ENCODE measurements around the gene LAMB3.

LAMB3 gene

GRCh38 chr1:209618291-209618690 lies 33.9 kb downstream of the LAMB3 start:
- DNase-seq (ENCODE audit: low read depth in 2 of 2) = no peak

GRCh38 chr1:209617755-209618154 lies 34.5 kb downstream of the LAMB3 start:
- no peak for DNase-seq (ENCODE audit: low read depth in 2 of 2)

GRCh38 chr1:209617047-209617673 lies 35.1 kb downstream of the LAMB3 start:
- DNase-seq (ENCODE audit: low read depth in 2 of 2) = no peak

GRCh38 chr1:209616366-209617046 lies 35.7 kb downstream of the LAMB3 start:
- no peak for DNase-seq (ENCODE audit: low read depth in 2 of 2)

GRCh38 chr1:209614906-209615305 lies 37.3 kb downstream of the LAMB3 start:
- DNase-seq (ENCODE audit: low read depth in 2 of 2) = no peak

GRCh38 chr1:209614151-209614420 lies 38.1 kb downstream of the LAMB3 start:
- DNase-seq (ENCODE audit: low read depth in 2 of 2) = no peak

- no peak for DNase-seq (ENCODE audit: low read depth in 2 of 2)
These were observed 38.6 kb downstream of the LAMB3 start for GRCh38 chr1:209613400-209614150.

GRCh38 chr1:209612646-209613399 lies 39.4 kb downstream of the LAMB3 start:
- no peak for DNase-seq (ENCODE audit: low read depth in 2 of 2)

GRCh38 chr1:209611771-209612570 lies 40.3 kb downstream of the LAMB3 start:
- no peak for DNase-seq (ENCODE audit: low read depth in 2 of 2)

GRCh38 chr1:209610631-209610905 lies 41.7 kb downstream of the LAMB3 start:
- DNase-seq (ENCODE audit: low read depth in 2 of 2) = no peak

GRCh38 chr1:209609791-209610630 lies 42.2 kb downstream of the LAMB3 start:
- no peak for DNase-seq (ENCODE audit: low read depth in 2 of 2)

GRCh38 chr1:209609041-209609790 lies 43.0 kb downstream of the LAMB3 start:
- DNase-seq (ENCODE audit: low read depth in 2 of 2) = no peak

- DNase-seq (ENCODE audit: low read depth in 2 of 2) = no peak
These were observed 44.4 kb downstream of the LAMB3 start for GRCh38 chr1:209607795-209608178.

GRCh38 chr1:209607102-209607794 lies 45.0 kb downstream of the LAMB3 start:
- no peak for DNase-seq (ENCODE audit: low read depth in 2 of 2)

GRCh38 chr1:209603877-209604276 lies 48.3 kb downstream of the LAMB3 start:
- DNase-seq (ENCODE audit: low read depth in 2 of 2) = no peak

- no peak for DNase-seq (ENCODE audit: low read depth in 2 of 2)
These were observed 50.2 kb downstream of the LAMB3 start for GRCh38 chr1:209601809-209602657.

GRCh38 chr1:209600541-209600940 lies 51.7 kb downstream of the LAMB3 start:
- no peak for DNase-seq (ENCODE audit: low read depth in 2 of 2)

- no peak for DNase-seq (ENCODE audit: low read depth in 2 of 2)
These were observed 54.0 kb downstream of the LAMB3 start for GRCh38 chr1:209598227-209598626.

GRCh38 chr1:209597499-209597898 lies 54.7 kb downstream of the LAMB3 start:
- no peak for DNase-seq (ENCODE audit: low read depth in 2 of 2)

Measured in stimulated activated CD8-positive, alpha-beta memory T cell treated with anti-CD3 and anti-CD28 coated beads, Interleukin-15, amount 100 ng/mL, for 4 hours (primary cell).